OCI-LY1 (cell line): ENCODE results near the gene LRG1.

Source experiments
- H2AFZ ChIP-seq: fragments of 200-600 bp; sonication (generic), shearing (Covaris generic); 2 replicates; pipeline ENCODE4 v1.6.0; 2014; ENCODE audit warnings: antibody characterized with exemption, mild to moderate bottlenecking, low read length
- H3F3A ChIP-seq: fragments of 200-600 bp; sonication (generic), shearing (Covaris generic); 2 replicates; pipeline ENCODE4 v1.6.0; 2014; ENCODE audit warnings: mild to moderate bottlenecking, antibody characterized with exemption, low read length, moderate library complexity; ENCODE audit not compliant: insufficient read depth
- H3K27ac ChIP-seq: fragments of 200-600 bp; sonication (generic); 2 replicates; pipeline ENCODE4 v1.5.1; 2014; ENCODE audit warnings: low read length, mixed run types, mild to moderate bottlenecking, low read depth; ENCODE audit not compliant: poor library complexity, severe bottlenecking
- H3K27me3 ChIP-seq: fragments of 200-600 bp; sonication (generic); 2 replicates; pipeline ENCODE4 v1.6.0; 2014; ENCODE audit warnings: antibody characterized with exemption, mild to moderate bottlenecking, low read length, moderate library complexity; ENCODE audit not compliant: insufficient read depth
- H3K36me3 ChIP-seq: fragments of 200-600 bp; sonication (generic); 2 replicates; pipeline ENCODE4 v1.6.1; 2014; ENCODE audit warnings: mild to moderate bottlenecking, antibody characterized with exemption, low read length, moderate library complexity, mixed read lengths; ENCODE audit not compliant: insufficient read depth
- H3K4me1 ChIP-seq: fragments of 200-600 bp; sonication (generic); 2 replicates; pipeline ENCODE4 v1.5.1; 2014; ENCODE audit warnings: mild to moderate bottlenecking, low read length, moderate library complexity; ENCODE audit not compliant: insufficient read depth, severe bottlenecking
- H3K4me2 ChIP-seq: fragments of 200-600 bp; sonication (generic), shearing (Covaris generic); 2 replicates; pipeline ENCODE4 v1.6.1; 2014; ENCODE audit warnings: low read length
- H3K4me3 ChIP-seq: fragments of 200-600 bp; sonication (generic); 2 replicates; pipeline ENCODE4 v1.5.1; 2014; ENCODE audit warnings: low read length, low read depth, mild to moderate bottlenecking, mixed read lengths; ENCODE audit not compliant: poor library complexity, severe bottlenecking
- H3K79me2 ChIP-seq: fragments of 200-600 bp; shearing (Covaris generic); 2 replicates; pipeline ENCODE4 v1.6.1; 2016; ENCODE audit warnings: mixed run types, low read length, mixed read lengths; ENCODE audit not compliant: insufficient read depth
- H3K9ac ChIP-seq: fragments of 200-600 bp; sonication (generic), shearing (Covaris generic); 2 replicates; pipeline ENCODE4 v1.6.1; 2014; ENCODE audit warnings: mild to moderate bottlenecking, low read length, mixed read lengths
- H3K9me2 ChIP-seq: fragments of 200-600 bp; sonication (generic), shearing (Covaris generic); 2 replicates; pipeline ENCODE4 v1.6.1; 2014; ENCODE audit warnings: low read depth, mild to moderate bottlenecking, low read length, mixed read lengths
- H3K9me3 ChIP-seq: fragments of 200-600 bp; shearing (Covaris generic); 2 replicates; pipeline ENCODE4 v1.6.1; 2014; ENCODE audit warnings: low read length, mixed read lengths
- H4K20me1 ChIP-seq: fragments of 200-600 bp; sonication (generic), shearing (Covaris generic); 2 replicates; pipeline ENCODE4 v1.6.0; 2016; ENCODE audit warnings: mild to moderate bottlenecking, low read length; ENCODE audit not compliant: insufficient read depth
- CTCF ChIP-seq: fragments of 200-600 bp; sonication (generic), shearing (Covaris generic); IDR thresholded peaks from 2 replicates; pipeline ENCODE4 v1.5.1; 2017; ENCODE audit warnings: mild to moderate bottlenecking, antibody characterized with exemption, low read length, moderate library complexity, mixed read lengths
- EZH2 ChIP-seq: fragments of 200-600 bp; sonication (generic), shearing (Covaris generic); IDR thresholded peaks from 2 replicates; pipeline ENCODE4 v1.8.0; 2017; ENCODE audit warnings: borderline replicate concordance, mixed run types, mild to moderate bottlenecking, antibody characterized with exemption, low read length, moderate library complexity, mixed read lengths

LRG1 gene

DNA sequence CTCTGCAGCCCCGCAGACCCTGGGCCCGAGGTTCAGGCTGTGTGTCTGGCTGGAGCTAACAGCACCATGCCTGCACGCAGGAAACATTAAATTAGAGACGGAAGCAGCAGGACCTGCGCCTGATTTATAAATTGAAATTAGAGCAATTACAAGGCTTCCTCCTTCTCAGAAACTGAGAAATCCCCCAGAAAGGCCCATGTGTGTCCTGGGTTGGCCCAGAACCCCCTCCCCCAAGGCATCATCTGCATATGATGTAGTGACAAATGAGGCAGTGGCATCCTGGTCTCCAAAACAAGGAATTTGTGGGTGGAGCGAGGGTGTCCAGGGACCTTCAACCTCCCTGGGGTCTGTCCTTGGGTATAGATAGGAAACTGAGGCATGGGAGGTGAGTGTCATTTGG is 46.9 kb upstream of the LRG1 start:
- H3K27ac ChIP-seq = no peak overlapping the region
- H3F3A ChIP-seq = no peaks in the 10 kb centered on the region
- no peaks in the 10 kb centered on the region for H3K79me2 ChIP-seq
- H3K9me3 ChIP-seq = no peaks in the 10 kb centered on the region
- no peak overlapping the region for H3K9ac ChIP-seq
- H3K4me1 ChIP-seq = peaks cover 7% of the 10 kb centered on the region
- H3K4me2 ChIP-seq = no peak overlapping the region
- H2AFZ ChIP-seq = no peak overlapping the region
- no peaks in the 10 kb centered on the region for H3K9me2 ChIP-seq
- H3K4me3 ChIP-seq = no peak overlapping the region
- peaks cover 4% of the 10 kb centered on the region; the same call in 1 of the 2 replicates for H3K27me3 ChIP-seq
- no peaks in the 10 kb centered on the region for H4K20me1 ChIP-seq
- H3K36me3 ChIP-seq = no peaks in the 10 kb centered on the region
- no peak for TF ChIP-seq EZH2
- TF ChIP-seq CTCF = no peak

- peaks cover 7% of the 10 kb centered on the region for H3K4me1 ChIP-seq
- no peak for TF ChIP-seq EZH2
- no peak for TF ChIP-seq CTCF
- H3K9ac ChIP-seq = no peak overlapping the region
These were observed 46.4 kb upstream of the LRG1 start for GRCh38 chr19:4586245-4586644.

GRCh38 chr19:4585556-4585955 is 45.7 kb upstream of the LRG1 start:
- no peak for TF ChIP-seq CTCF
- no peak for TF ChIP-seq EZH2
- Histone ChIP-seq H3K79me2 (no peaks in the 10 kb centered on the region), H3K27ac (no peak overlapping the region), H3K9me2 (no peaks in the 10 kb centered on the region), H3K36me3 (no peaks in the 10 kb centered on the region), H3K9ac (no peak overlapping the region), H3F3A (no peaks in the 10 kb centered on the region), H3K27me3 (no peaks in the 10 kb centered on the region; the same call in 1 of the 2 replicates), H2AFZ (no peak overlapping the region), H3K9me3 (no peaks in the 10 kb centered on the region), H3K4me1 (peaks cover 7% of the 10 kb centered on the region), H3K4me2 (no peak overlapping the region), H3K4me3 (no peak overlapping the region), H4K20me1 (no peaks in the 10 kb centered on the region)

More at GRCh38 chr19:4586245-4586644, 46.4 kb upstream of the LRG1 start:
- Histone ChIP-seq H2AFZ (no peak overlapping the region), H3K79me2 (no peaks in the 10 kb centered on the region), H3F3A (no peaks in the 10 kb centered on the region), H3K27me3 (peaks cover 2% of the 10 kb centered on the region; the same call in 1 of the 2 replicates), H3K36me3 (no peaks in the 10 kb centered on the region), H3K9me3 (no peaks in the 10 kb centered on the region), H3K9me2 (no peaks in the 10 kb centered on the region), H4K20me1 (no peaks in the 10 kb centered on the region), H3K4me2 (no peak overlapping the region), H3K4me3 (no peak overlapping the region), H3K27ac (no peak overlapping the region)
